K562 (cell line): ENCODE measurements around the gene MBNL2. TPM values are rescaled to one million over a fixed set of nuclear protein-coding genes. Genes with fewer than 3 reads are reported as not detected.

Experiments
- ARID1B ChIP-seq: fragments of 450-650 bp; IDR thresholded peaks from 2 replicates; pipeline ENCODE4 v1.6.1; 2016; ENCODE audit warnings: antibody characterized with exemption, mild to moderate bottlenecking, inconsistent platforms
- BMI1 ChIP-seq: fragments of 150-350 bp; IDR thresholded peaks from 2 replicates; pipeline ENCODE4 v1.6.1; 2014; ENCODE audit warnings: low read length
- C11orf30 ChIP-seq: fragments of 450-650 bp; IDR thresholded peaks from 2 replicates; pipeline ENCODE4 v1.6.1; 2016; ENCODE audit warnings: low read depth, mild to moderate bottlenecking
- ELF1 ChIP-seq: fragments of 200-800 bp; sonication (Bioruptor generic); IDR thresholded peaks from 2 replicates; pipeline ENCODE4 v1.6.1; 2016; ENCODE audit warnings: missing genetic modification characterization, missing compliant biosample characterization
- NCOA1 ChIP-seq: fragments of 450-650 bp; IDR thresholded peaks from 2 replicates; pipeline ENCODE4 v1.6.1; 2016; ENCODE audit warnings: low read depth
- PHB2 ChIP-seq: fragments of 450-650 bp; IDR thresholded peaks from 2 replicates; pipeline ENCODE4 v1.6.1; 2017; ENCODE audit warnings: low read depth
- POLR2B ChIP-seq: fragments of 450-650 bp; IDR thresholded peaks from 2 replicates; pipeline ENCODE4 v1.6.1; 2018; ENCODE audit warnings: low read depth; ENCODE audit not compliant: partially characterized antibody
- ZNF184 ChIP-seq: sonication (generic); formaldehyde crosslinking; IDR thresholded peaks from 2 replicates; pipeline ENCODE4 v1.5.0; 2020; ENCODE audit warnings: missing genetic modification reagents
- ZNF707 ChIP-seq: fragments of 250-450 bp; sonication (Bioruptor Pico); conservative IDR thresholded peaks from 2 replicates; pipeline ENCODE4 v1.8.0; 2022; ENCODE audit warnings: inconsistent platforms, mild to moderate bottlenecking, moderate library complexity
- polyA plus RNA-seq, 8 experiments: library from polyadenylated mRNA; depleted of rRNA in 4 of 8; stranded (reverse) in 5 of 8; unstranded in 3 of 8; fragments of >200 nt; fragmentation: Nextera tagmentation in 2 of 8; fragmentation: Illumina TruSeq in 1 of 8; extraction: Ambion mirVana in 2 of 8; extraction: Trizol in 1 of 8; gene quantifications; 2 replicates each; pipeline versions ENCODE4 v1.2.1 to v1.2.3, GENCODE V29; 2011 to 2014; ENCODE audit warnings: inconsistent platforms in 1 of 8, missing spikeins in 1 of 8
- total RNA-seq, 7 experiments: library from RNA; depleted of rRNA in 6 of 7; stranded (reverse); fragments of >200 nt in 6 of 7; fragmentation: Illumina TruSeq in 2 of 7; extraction: Trizol in 2 of 7; gene quantifications; 2 replicates each; pipeline versions ENCODE4 v1.2.1 to v1.2.3, GENCODE V29; 2011 to 2021; ENCODE audit warnings: low replicate concordance in 1 of 7
- TF ChIP-seq, protein P1 (sequence below), 2 experiments: IDR thresholded peaks in 1 of 2; conservative IDR thresholded peaks in 1 of 2; 2 replicates each; pipeline ENCODE4 v1.6.1; 2016; ENCODE audit warnings: low read depth in 2 of 2, mild to moderate bottlenecking in 1 of 2, missing compliant biosample characterization in 1 of 2, missing genetic modification characterization in 1 of 2, moderate library complexity in 1 of 2
- TF ChIP-seq, protein P2 (sequence below): fragments of 450-650 bp; IDR thresholded peaks from 2 replicates; pipeline ENCODE4 v1.6.1; 2016; ENCODE audit warnings: mild to moderate bottlenecking, moderate library complexity

The MBNL2 gene
- total and polyA plus RNA-seq, 9 of the 15 experiments (the other 6 are each of a cell fraction or from before 2014, with no cell fraction given), result 7.0 to 24.8 (median 13.8) TPM

- TF ChIP-seq POLR2B, result no peak
- TF ChIP-seq, protein P1, sequence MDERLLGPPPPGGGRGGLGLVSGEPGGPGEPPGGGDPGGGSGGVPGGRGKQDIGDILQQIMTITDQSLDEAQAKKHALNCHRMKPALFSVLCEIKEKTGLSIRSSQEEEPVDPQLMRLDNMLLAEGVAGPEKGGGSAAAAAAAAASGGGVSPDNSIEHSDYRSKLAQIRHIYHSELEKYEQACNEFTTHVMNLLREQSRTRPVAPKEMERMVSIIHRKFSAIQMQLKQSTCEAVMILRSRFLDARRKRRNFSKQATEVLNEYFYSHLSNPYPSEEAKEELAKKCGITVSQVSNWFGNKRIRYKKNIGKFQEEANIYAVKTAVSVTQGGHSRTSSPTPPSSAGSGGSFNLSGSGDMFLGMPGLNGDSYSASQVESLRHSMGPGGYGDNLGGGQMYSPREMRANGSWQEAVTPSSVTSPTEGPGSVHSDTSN (CRISPR knock-in tag; IDR thresholded peaks at IDR 0.05; ENCODE audit: low read depth), result no peak
- TF ChIP-seq, protein P1 (tag; conservative IDR thresholded peaks at IDR 0.05; ENCODE audit: low read depth), result no peak
- no peak for TF ChIP-seq ZNF184 (CRISPR knock-in tag)
- TF ChIP-seq, protein P2, sequence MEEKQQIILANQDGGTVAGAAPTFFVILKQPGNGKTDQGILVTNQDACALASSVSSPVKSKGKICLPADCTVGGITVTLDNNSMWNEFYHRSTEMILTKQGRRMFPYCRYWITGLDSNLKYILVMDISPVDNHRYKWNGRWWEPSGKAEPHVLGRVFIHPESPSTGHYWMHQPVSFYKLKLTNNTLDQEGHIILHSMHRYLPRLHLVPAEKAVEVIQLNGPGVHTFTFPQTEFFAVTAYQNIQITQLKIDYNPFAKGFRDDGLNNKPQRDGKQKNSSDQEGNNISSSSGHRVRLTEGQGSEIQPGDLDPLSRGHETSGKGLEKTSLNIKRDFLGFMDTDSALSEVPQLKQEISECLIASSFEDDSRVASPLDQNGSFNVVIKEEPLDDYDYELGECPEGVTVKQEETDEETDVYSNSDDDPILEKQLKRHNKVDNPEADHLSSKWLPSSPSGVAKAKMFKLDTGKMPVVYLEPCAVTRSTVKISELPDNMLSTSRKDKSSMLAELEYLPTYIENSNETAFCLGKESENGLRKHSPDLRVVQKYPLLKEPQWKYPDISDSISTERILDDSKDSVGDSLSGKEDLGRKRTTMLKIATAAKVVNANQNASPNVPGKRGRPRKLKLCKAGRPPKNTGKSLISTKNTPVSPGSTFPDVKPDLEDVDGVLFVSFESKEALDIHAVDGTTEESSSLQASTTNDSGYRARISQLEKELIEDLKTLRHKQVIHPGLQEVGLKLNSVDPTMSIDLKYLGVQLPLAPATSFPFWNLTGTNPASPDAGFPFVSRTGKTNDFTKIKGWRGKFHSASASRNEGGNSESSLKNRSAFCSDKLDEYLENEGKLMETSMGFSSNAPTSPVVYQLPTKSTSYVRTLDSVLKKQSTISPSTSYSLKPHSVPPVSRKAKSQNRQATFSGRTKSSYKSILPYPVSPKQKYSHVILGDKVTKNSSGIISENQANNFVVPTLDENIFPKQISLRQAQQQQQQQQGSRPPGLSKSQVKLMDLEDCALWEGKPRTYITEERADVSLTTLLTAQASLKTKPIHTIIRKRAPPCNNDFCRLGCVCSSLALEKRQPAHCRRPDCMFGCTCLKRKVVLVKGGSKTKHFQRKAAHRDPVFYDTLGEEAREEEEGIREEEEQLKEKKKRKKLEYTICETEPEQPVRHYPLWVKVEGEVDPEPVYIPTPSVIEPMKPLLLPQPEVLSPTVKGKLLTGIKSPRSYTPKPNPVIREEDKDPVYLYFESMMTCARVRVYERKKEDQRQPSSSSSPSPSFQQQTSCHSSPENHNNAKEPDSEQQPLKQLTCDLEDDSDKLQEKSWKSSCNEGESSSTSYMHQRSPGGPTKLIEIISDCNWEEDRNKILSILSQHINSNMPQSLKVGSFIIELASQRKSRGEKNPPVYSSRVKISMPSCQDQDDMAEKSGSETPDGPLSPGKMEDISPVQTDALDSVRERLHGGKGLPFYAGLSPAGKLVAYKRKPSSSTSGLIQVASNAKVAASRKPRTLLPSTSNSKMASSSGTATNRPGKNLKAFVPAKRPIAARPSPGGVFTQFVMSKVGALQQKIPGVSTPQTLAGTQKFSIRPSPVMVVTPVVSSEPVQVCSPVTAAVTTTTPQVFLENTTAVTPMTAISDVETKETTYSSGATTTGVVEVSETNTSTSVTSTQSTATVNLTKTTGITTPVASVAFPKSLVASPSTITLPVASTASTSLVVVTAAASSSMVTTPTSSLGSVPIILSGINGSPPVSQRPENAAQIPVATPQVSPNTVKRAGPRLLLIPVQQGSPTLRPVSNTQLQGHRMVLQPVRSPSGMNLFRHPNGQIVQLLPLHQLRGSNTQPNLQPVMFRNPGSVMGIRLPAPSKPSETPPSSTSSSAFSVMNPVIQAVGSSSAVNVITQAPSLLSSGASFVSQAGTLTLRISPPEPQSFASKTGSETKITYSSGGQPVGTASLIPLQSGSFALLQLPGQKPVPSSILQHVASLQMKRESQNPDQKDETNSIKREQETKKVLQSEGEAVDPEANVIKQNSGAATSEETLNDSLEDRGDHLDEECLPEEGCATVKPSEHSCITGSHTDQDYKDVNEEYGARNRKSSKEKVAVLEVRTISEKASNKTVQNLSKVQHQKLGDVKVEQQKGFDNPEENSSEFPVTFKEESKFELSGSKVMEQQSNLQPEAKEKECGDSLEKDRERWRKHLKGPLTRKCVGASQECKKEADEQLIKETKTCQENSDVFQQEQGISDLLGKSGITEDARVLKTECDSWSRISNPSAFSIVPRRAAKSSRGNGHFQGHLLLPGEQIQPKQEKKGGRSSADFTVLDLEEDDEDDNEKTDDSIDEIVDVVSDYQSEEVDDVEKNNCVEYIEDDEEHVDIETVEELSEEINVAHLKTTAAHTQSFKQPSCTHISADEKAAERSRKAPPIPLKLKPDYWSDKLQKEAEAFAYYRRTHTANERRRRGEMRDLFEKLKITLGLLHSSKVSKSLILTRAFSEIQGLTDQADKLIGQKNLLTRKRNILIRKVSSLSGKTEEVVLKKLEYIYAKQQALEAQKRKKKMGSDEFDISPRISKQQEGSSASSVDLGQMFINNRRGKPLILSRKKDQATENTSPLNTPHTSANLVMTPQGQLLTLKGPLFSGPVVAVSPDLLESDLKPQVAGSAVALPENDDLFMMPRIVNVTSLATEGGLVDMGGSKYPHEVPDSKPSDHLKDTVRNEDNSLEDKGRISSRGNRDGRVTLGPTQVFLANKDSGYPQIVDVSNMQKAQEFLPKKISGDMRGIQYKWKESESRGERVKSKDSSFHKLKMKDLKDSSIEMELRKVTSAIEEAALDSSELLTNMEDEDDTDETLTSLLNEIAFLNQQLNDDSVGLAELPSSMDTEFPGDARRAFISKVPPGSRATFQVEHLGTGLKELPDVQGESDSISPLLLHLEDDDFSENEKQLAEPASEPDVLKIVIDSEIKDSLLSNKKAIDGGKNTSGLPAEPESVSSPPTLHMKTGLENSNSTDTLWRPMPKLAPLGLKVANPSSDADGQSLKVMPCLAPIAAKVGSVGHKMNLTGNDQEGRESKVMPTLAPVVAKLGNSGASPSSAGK, result no peak
- TF ChIP-seq PHB2, result no peak
- no peak for TF ChIP-seq NCOA1
- TF ChIP-seq BMI1, result no peak
- peak; percentile 18; the same call in 1 of the 2 replicates for TF ChIP-seq ELF1
- peak; percentile 83 for TF ChIP-seq C11orf30
- no peak for TF ChIP-seq ZNF707 (CRISPR knock-in tag)
- peak; percentile 30; the same call in 1 of the 2 replicates for TF ChIP-seq ARID1B
Observed at GRCh38 chr13:97226788-97227627, 4.9 kb downstream of the MBNL2 start (continued).
